GM21367 (cell line): ENCODE measurements around the gene RBM38.
"Not testable (repeated sequence)": the region's sequence is repeated elsewhere in the genome, so short reads cannot be mapped to it uniquely, and the experiment has no call there.

Source experiments
- ATAC-seq: cut with Tn5 transposase; IDR thresholded peaks from one replicate; pipeline ENCODE4 v1.9.1; 2021; ENCODE audit not compliant: unreplicated experiment

Gene RBM38

GRCh38 chr20:57416296-57417022 is 25.3 kb downstream of the RBM38 start:
- no peak for ATAC-seq

- no peak for ATAC-seq
These were observed 26.0 kb downstream of the RBM38 start for GRCh38 chr20:57417051-57417689.

GRCh38 chr20:57417830-57418780 is 26.9 kb downstream of the RBM38 start:
- ATAC-seq = no peak

GRCh38 chr20:57419479-57419878 is 28.3 kb downstream of the RBM38 start:
- not testable (repeated sequence) for ATAC-seq

- no peak for ATAC-seq
These were observed 29.5 kb downstream of the RBM38 start for GRCh38 chr20:57420571-57421252.

GRCh38 chr20:57421253-57422220 is 30.3 kb downstream of the RBM38 start:
- ATAC-seq = no peak

GRCh38 chr20:57422254-57422653 is 31.1 kb downstream of the RBM38 start:
- no peak for ATAC-seq

GRCh38 chr20:57425150-57426013 is 34.2 kb downstream of the RBM38 start:
- no peak for ATAC-seq

- no peak for ATAC-seq
These were observed 35.1 kb downstream of the RBM38 start for GRCh38 chr20:57426271-57426689.

GRCh38 chr20:57426831-57427230 is 35.6 kb downstream of the RBM38 start:
- no peak for ATAC-seq

GRCh38 chr20:57428324-57429158 is 37.3 kb downstream of the RBM38 start:
- no peak for ATAC-seq

GRCh38 chr20:57429159-57429496 is 37.9 kb downstream of the RBM38 start:
- ATAC-seq = no peak

GRCh38 chr20:57429580-57430200 is 38.5 kb downstream of the RBM38 start:
- ATAC-seq = no peak

GRCh38 chr20:57430201-57430596 is 39.0 kb downstream of the RBM38 start:
- not testable (repeated sequence) for ATAC-seq

GRCh38 chr20:57431539-57431835 is 40.3 kb downstream of the RBM38 start:
- ATAC-seq = no peak

- ATAC-seq = no peak
These were observed 41.3 kb downstream of the RBM38 start for GRCh38 chr20:57432480-57432861.

- ATAC-seq = peak; percentile 68
These were observed 41.8 kb downstream of the RBM38 start for GRCh38 chr20:57432862-57433491.
